B cell (primary cell): ENCODE measurements around the gene SSPN. TPM values are rescaled to one million over a fixed set of nuclear protein-coding genes. Genes with fewer than 3 reads are reported as not detected.

Experiments used
- ATAC-seq: fragments of 200-7000 bp; cut with Tn5 transposase; one replicate; pipeline ENCODE4 v1.10.0; 2021; ENCODE audit warnings: low read depth, mild to moderate bottlenecking, moderate number of reproducible peaks, moderate library complexity
- CTCF ChIA-PET: fragments of 350-600 bp; sonication (Branson Sonifier 250); formaldehyde crosslinking; loops from one replicate; lab custom pipeline; 2021; ENCODE audit warnings: antibody characterized with exemption, inconsistent platforms; lab: Charles Lee
- POLR2A ChIA-PET: fragments of 350-600 bp; sonication (Branson Sonifier 250); formaldehyde crosslinking; loops from one replicate; lab custom pipeline; 2021; ENCODE audit warnings: antibody characterized with exemption; lab: Charles Lee
- DNase-seq: peaks from one replicate; pipeline ENCODE4 v3.0.0; 2013
- H2AFZ ChIP-seq: 2 replicates; pipeline ENCODE4 v1.6.1; 2012; ENCODE audit warnings: mild to moderate bottlenecking, low read depth, low read length; ENCODE audit not compliant: insufficient read depth, poor library complexity, severe bottlenecking
- H3K27ac ChIP-seq, 2 donors: 1 replicate in 1 of 2; 2 replicates in 1 of 2; pipeline ENCODE4 v1.5.1; 2012 to 2013; ENCODE audit warnings: low read length in 2 of 2, mild to moderate bottlenecking in 2 of 2, moderate library complexity in 1 of 2
- H3K27me3 ChIP-seq, 4 experiments: fragments of 200-600 bp in 1 of 4; sonication (generic) in 1 of 4; replicated peaks in 1 of 4; 1 replicate in 2 of 4; 2 replicates in 2 of 4; pipeline versions ENCODE4 v1.6.1 to v1.7.0; 2013 to 2016; ENCODE audit warnings: low read length in 3 of 4, mild to moderate bottlenecking in 2 of 4, mixed read lengths in 1 of 4, moderate library complexity in 1 of 4; ENCODE audit not compliant: insufficient read depth in 4 of 4, control insufficient read depth in 3 of 4; ENCODE audit errors: control extremely low read depth in 1 of 4
- H3K36me3 ChIP-seq, 2 experiments: replicated peaks in 1 of 2; 1 replicate in 1 of 2; 2 replicates in 1 of 2; pipeline versions ENCODE4 v1.6.1 to v1.7.1; 2013; ENCODE audit warnings: low read length in 1 of 2; ENCODE audit not compliant: insufficient read depth in 2 of 2, control insufficient read depth in 1 of 2; ENCODE audit errors: control extremely low read depth in 1 of 2, extremely low read depth in 1 of 2
- H3K4me1 ChIP-seq, 2 donors: fragments of 200-600 bp in 1 of 2; sonication (generic) in 1 of 2; 1 replicate in 1 of 2; 2 replicates in 1 of 2; pipeline versions ENCODE4 v1.5.1 to v1.6.1; 2013 to 2017; ENCODE audit warnings: low read length in 2 of 2; ENCODE audit not compliant: control insufficient read depth in 2 of 2, insufficient read depth in 2 of 2
- H3K4me2 ChIP-seq: replicated peaks from 2 replicates; pipeline ENCODE3; 2012; ENCODE audit warnings: mild to moderate bottlenecking, low read depth, low read length; ENCODE audit not compliant: poor library complexity, severe bottlenecking
- H3K4me3 ChIP-seq, 5 experiments: fragments of 200-600 bp in 1 of 5; sonication (generic) in 1 of 5; 1 replicate in 3 of 5; 2 replicates in 2 of 5; pipeline versions ENCODE4 v1.5.1 to v1.7.0; 2011 to 2016; ENCODE audit warnings: low read length in 4 of 5, mild to moderate bottlenecking in 4 of 5, low read depth in 2 of 5, control low read depth in 1 of 5, moderate library complexity in 1 of 5; ENCODE audit not compliant: insufficient read depth in 1 of 5; ENCODE audit errors: control extremely low read depth in 1 of 5, extremely low read depth in 1 of 5
- H3K79me2 ChIP-seq: fragments of 200-600 bp; sonication (generic); one replicate; pipeline ENCODE4 v1.6.0; 2016; ENCODE audit warnings: low read length; ENCODE audit not compliant: control insufficient read depth, insufficient read depth
- H3K9ac ChIP-seq: fragments of 200-600 bp; sonication (generic); 2 replicates; pipeline ENCODE4 v1.6.1; 2017; ENCODE audit warnings: mild to moderate bottlenecking, low read length, moderate library complexity
- H3K9me3 ChIP-seq, 3 donors: one replicate each; pipeline versions ENCODE4 v1.6.1 to v1.7.1; 2013; ENCODE audit warnings: low read length in 2 of 3; ENCODE audit not compliant: control insufficient read depth in 2 of 3, insufficient read depth in 1 of 3; ENCODE audit errors: control extremely low read depth in 1 of 3
- H4K20me1 ChIP-seq: 2 replicates; pipeline ENCODE4 v1.6.0; 2012; ENCODE audit warnings: mild to moderate bottlenecking, low read length; ENCODE audit not compliant: insufficient read depth, control insufficient read depth, poor library complexity, severe bottlenecking
- H3K27ac Mint-ChIP-seq: one replicate; pipeline ENCODE4 v1.8.0; 2021; ENCODE audit warnings: mixed read lengths
- H3K27me3 Mint-ChIP-seq: one replicate; pipeline ENCODE4 v1.8.0; 2021; ENCODE audit warnings: mixed read lengths
- H3K4me1 Mint-ChIP-seq: one replicate; pipeline ENCODE4 v1.8.0; 2021; ENCODE audit warnings: mixed read lengths
- H3K4me3 Mint-ChIP-seq: one replicate; pipeline ENCODE4 v1.8.0; 2021; ENCODE audit warnings: mixed read lengths
- H3K9me3 Mint-ChIP-seq: one replicate; pipeline ENCODE4 v1.8.0; 2022; ENCODE audit warnings: mixed read lengths; ENCODE audit not compliant: insufficient read depth
- EZH2 ChIP-seq: IDR thresholded peaks from 2 replicates; pipeline ENCODE4 v1.6.1; 2012; ENCODE audit warnings: borderline replicate concordance, low read depth, mild to moderate bottlenecking, moderate library complexity, low read length; ENCODE audit not compliant: insufficient read depth, poor library complexity, severe bottlenecking
- WGBS: methylation state at CpG from one replicate; pipeline ENCODE4 v1.1.5; 2013; ENCODE audit warnings: missing lambda C conversion rate; ENCODE audit not compliant: insufficient coverage; 5-methylcytosine and 5-hydroxymethylcytosine counted together
- intact Hi-C: fragments of 100-400 bp; cut with micrococcal nuclease; formaldehyde crosslinking; loops from one replicate; pipeline ENCODE4 v1.10.0; 2022
- polyA plus RNA-seq: library from polyadenylated mRNA; depleted of rRNA; stranded (reverse); fragments of >200 nt; gene quantifications from 2 replicates; pipeline ENCODE4 v1.2.3, GENCODE V29; 2012
- total RNA-seq, 2 donors: library from RNA; stranded (reverse); fragments of 120-200 nt in 1 of 2; gene quantifications; 1 replicate in 1 of 2; 2 replicates in 1 of 2; pipeline versions ENCODE4 v1.2.3 to v1.2.4, GENCODE V29; 2013 to 2022
- TF ChIP-seq, protein P1 (sequence below): fragments of 200-600 bp; IDR thresholded peaks from one replicate; pipeline ENCODE4 v1.8.0; 2022; ENCODE audit warnings: antibody characterized with exemption, mild to moderate bottlenecking

SSPN gene
- total and polyA plus RNA-seq, 2 donors (not counting 1 experiment from before 2014, with no cell fraction given), result 18.3 to 19.6 TPM

DNA sequence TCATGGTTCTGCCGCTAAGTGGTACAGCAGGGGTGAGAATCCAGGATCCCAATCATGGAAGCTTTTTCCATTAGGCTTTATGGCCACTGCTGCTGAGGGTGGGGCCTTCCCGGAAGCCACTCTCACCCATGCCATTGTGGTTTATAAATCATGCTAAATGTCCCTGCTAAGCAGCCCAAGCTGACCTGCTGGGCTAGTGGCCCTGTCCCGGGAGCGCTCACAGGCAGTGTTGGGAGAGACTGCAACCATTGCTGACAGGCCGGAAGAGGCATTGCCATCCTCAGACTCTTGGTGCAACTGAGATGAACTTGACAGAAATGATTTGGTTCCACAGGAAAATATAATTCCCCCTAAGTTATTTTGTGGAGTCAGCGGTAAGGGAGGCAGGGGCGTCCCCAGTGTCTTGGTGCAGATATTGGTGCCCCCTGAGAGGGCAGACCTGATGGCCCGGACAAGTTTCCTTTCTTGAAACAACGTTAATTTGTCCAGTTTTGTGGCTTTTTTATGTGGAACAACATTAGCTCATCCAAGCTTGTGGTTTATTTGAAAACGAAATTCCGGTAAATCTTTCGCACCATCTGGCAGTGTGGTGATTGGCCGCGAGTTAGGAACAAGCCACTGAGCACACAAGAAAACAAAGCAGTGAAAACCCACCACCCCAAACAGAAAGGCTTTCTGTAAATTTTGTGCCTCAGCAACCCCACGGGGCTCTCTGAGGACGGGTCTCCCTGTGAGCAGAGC is 82.3 kb downstream of the SSPN start:
- no peaks in the 10 kb centered on the region for H4K20me1 ChIP-seq
- CTCF ChIA-PET, result interaction anchor here (1.4 kb wide), 1 partner anchor 154 kb away, joined by 3 read pairs; no protein-coding TSS in a partner anchor

DNA sequence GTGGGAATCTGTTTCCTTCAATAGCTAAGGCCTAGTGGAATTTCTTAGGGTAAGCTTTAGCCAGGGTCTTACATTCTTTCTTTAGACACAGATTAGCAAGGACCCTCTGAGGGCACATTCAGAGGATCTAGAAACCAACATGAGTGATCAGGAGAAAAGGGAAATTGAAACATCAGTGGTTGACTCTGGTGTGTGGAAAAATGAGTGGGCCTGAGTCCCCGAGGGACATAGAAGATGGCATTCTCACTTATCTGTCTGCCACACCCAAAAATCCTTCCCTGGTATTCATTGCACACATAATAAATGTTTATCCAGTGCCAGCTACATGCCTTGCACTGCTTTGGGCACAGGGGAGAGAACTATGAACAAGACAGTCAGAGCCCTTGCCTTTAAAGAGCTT is 82.9 kb downstream of the SSPN start:
- Mint-ChIP-seq H3K27ac (no peak overlapping the region), H3K4me1 (peaks cover 34% of the 10 kb centered on the region), H3K27me3 (no peaks in the 10 kb centered on the region), H3K9me3 (no peaks in the 10 kb centered on the region), H3K4me3 (no peak overlapping the region)
- ATAC-seq (no peak), DNase-seq (no peak)
- CTCF ChIA-PET, result no interaction called here
- Histone ChIP-seq H3K27ac (no peak overlapping the region), H3K79me2 (no peaks in the 10 kb centered on the region), H3K27me3 (no peaks in the 10 kb centered on the region), H3K36me3 (no peaks in the 10 kb centered on the region), H2AFZ (no peak overlapping the region), H3K9ac (no peak overlapping the region), H3K9me3 (no peaks in the 10 kb centered on the region), H3K4me1 (peaks cover 16 to 25% of the 10 kb centered on the region in 2 donors), H4K20me1 (no peaks in the 10 kb centered on the region), H3K4me3 (no peak overlapping the region), H3K4me2 (no peak overlapping the region)
- intact Hi-C loops, result no loop called here
- TF ChIP-seq EZH2, result no peak
- TF ChIP-seq, protein P1, sequence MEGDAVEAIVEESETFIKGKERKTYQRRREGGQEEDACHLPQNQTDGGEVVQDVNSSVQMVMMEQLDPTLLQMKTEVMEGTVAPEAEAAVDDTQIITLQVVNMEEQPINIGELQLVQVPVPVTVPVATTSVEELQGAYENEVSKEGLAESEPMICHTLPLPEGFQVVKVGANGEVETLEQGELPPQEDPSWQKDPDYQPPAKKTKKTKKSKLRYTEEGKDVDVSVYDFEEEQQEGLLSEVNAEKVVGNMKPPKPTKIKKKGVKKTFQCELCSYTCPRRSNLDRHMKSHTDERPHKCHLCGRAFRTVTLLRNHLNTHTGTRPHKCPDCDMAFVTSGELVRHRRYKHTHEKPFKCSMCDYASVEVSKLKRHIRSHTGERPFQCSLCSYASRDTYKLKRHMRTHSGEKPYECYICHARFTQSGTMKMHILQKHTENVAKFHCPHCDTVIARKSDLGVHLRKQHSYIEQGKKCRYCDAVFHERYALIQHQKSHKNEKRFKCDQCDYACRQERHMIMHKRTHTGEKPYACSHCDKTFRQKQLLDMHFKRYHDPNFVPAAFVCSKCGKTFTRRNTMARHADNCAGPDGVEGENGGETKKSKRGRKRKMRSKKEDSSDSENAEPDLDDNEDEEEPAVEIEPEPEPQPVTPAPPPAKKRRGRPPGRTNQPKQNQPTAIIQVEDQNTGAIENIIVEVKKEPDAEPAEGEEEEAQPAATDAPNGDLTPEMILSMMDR, result no peak
- 0% methylated on average over 1 of the region's 1 CpG for WGBS
- POLR2A ChIA-PET, result no interaction called here

More for the DNA sequence above, 82.3 kb downstream of the SSPN start:
- no peaks in the 10 kb centered on the region for H3K36me3 ChIP-seq
- no peak overlapping the region for H3K27ac ChIP-seq
- no peaks in the 10 kb centered on the region for H3K9me3 Mint-ChIP-seq
- WGBS, result 63% methylated on average over 13 of the region's 16 CpGs
- no peak overlapping the region for H2AFZ ChIP-seq
- no peaks in the 10 kb centered on the region for H3K27me3 Mint-ChIP-seq
- H3K9ac ChIP-seq, result no peak overlapping the region
- ATAC-seq, result no peak
- no peaks in the 10 kb centered on the region for H3K79me2 ChIP-seq
- intact Hi-C loops, result no loop called here
- DNase-seq, result no peak
- no peaks in the 10 kb centered on the region for H3K9me3 ChIP-seq
- H3K27me3 ChIP-seq, result no peaks in the 10 kb centered on the region
- peaks cover 34% of the 10 kb centered on the region for H3K4me1 Mint-ChIP-seq
- peaks cover 16 to 25% of the 10 kb centered on the region in 2 donors for H3K4me1 ChIP-seq
- POLR2A ChIA-PET, result no interaction called here
- H3K27ac Mint-ChIP-seq, result no peak overlapping the region
- H3K4me2 ChIP-seq, result no peak overlapping the region
- H3K4me3 Mint-ChIP-seq, result no peak overlapping the region
- TF ChIP-seq, protein P1, result no peak
- TF ChIP-seq EZH2, result no peak
- H3K4me3 ChIP-seq, result no peak overlapping the region
